GM19438 (cell line): ENCODE data around the gene DNAJC13.

Experiments used
- ATAC-seq: cut with Tn5 transposase; IDR thresholded peaks from one replicate; pipeline ENCODE4 v1.9.1; 2021; ENCODE audit warnings: low read depth; ENCODE audit not compliant: unreplicated experiment

The DNAJC13 gene

GRCh38 chr3:132404276-132404675 lies 13.0 kb upstream of the DNAJC13 start:
- ATAC-seq, result no peak

- ATAC-seq, result no peak
Observed at GRCh38 chr3:132405188-132405587, 12.1 kb upstream of the DNAJC13 start.

- no peak for ATAC-seq
Observed at GRCh38 chr3:132405609-132406299, 11.5 kb upstream of the DNAJC13 start.

- ATAC-seq, result no peak
Observed at GRCh38 chr3:132406587-132406986, 10.7 kb upstream of the DNAJC13 start.

- no peak for ATAC-seq
Observed at GRCh38 chr3:132407025-132407424, 10.3 kb upstream of the DNAJC13 start.

- no peak for ATAC-seq
Observed at GRCh38 chr3:132414841-132415240, 2.5 kb upstream of the DNAJC13 start.

GRCh38 chr3:132416161-132416560 lies 1.1 kb upstream of the DNAJC13 start:
- ATAC-seq, result no peak

GRCh38 chr3:132417695-132418411 lies 551 bp downstream of the DNAJC13 start:
- peak; percentile 50 for ATAC-seq

GRCh38 chr3:132418916-132419315 lies 1.6 kb downstream of the DNAJC13 start:
- ATAC-seq, result no peak

GRCh38 chr3:132421832-132422231 lies 4.5 kb downstream of the DNAJC13 start:
- no peak for ATAC-seq

GRCh38 chr3:132422531-132422930 lies 5.2 kb downstream of the DNAJC13 start:
- ATAC-seq, result no peak

GRCh38 chr3:132432639-132433038 lies 15.3 kb downstream of the DNAJC13 start:
- no peak for ATAC-seq

- ATAC-seq, result no peak
Observed at GRCh38 chr3:132433121-132433520, 15.8 kb downstream of the DNAJC13 start.

GRCh38 chr3:132435224-132435910 lies 18.1 kb downstream of the DNAJC13 start:
- no peak for ATAC-seq

- ATAC-seq, result no peak
Observed at GRCh38 chr3:132435911-132436425, 18.7 kb downstream of the DNAJC13 start.

- no peak for ATAC-seq
Observed at GRCh38 chr3:132443421-132443820, 26.1 kb downstream of the DNAJC13 start.

GRCh38 chr3:132444383-132444782 lies 27.1 kb downstream of the DNAJC13 start:
- ATAC-seq, result no peak

- no peak for ATAC-seq
Observed at GRCh38 chr3:132445817-132446216, 28.5 kb downstream of the DNAJC13 start.

GRCh38 chr3:132448216-132448961 lies 31.1 kb downstream of the DNAJC13 start:
- ATAC-seq, result no peak

GRCh38 chr3:132456136-132456535 lies 38.8 kb downstream of the DNAJC13 start:
- no peak for ATAC-seq

- no peak for ATAC-seq
Observed at GRCh38 chr3:132456571-132456970, 39.3 kb downstream of the DNAJC13 start.
